Inflammatory macrophage treated with lipopolysaccharide for 4 hours (primary cell): ENCODE results near the gene PPT1.
A peak's percentile ranks its signal among the peaks of the same experiment; 100 is the strongest.
"Not testable (repeated sequence)": the region's sequence is repeated elsewhere in the genome, so short reads cannot be mapped to it uniquely, and the experiment has no call there.

ENCODE experiments used
- DNase-seq: peaks from one replicate; pipeline ENCODE4 v3.0.0-alpha.2; 2020

PPT1 gene

DNA sequence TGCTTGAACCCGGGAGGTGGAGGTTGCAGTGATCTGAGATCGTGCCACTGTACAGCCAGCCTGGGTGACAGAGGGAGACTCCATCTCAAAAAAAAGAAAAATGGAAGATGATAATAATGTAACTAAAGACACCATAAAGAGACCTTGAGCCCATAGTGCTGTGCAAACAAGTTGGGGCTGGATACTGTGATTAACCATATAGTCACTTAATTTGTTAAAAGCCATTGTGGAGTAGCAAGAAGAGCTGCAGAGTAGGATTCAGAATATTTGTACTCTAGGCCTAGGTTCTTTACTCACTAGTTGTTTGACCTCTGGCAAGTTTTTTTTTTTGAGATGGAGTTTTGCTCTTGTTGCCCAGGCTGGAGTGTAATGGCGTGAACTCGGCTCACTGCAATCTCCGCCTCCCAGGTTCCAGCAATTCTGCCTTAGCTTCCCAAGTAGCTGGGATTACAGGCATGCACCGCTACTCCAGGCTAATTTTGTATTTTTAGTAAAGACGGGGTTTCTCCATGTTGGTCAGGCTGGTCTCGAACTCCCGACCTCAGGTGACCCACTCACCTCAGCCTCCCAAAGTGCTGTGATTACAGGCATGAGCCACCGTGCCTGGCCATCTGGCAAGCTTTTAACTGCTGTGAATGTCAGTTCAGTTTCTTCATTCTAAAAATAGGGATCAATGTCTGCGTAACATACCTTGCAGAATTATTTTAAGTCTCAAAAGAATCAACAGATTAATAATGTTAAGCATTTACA is 43.7 kb downstream of the PPT1 start:
- no peak for DNase-seq

DNA sequence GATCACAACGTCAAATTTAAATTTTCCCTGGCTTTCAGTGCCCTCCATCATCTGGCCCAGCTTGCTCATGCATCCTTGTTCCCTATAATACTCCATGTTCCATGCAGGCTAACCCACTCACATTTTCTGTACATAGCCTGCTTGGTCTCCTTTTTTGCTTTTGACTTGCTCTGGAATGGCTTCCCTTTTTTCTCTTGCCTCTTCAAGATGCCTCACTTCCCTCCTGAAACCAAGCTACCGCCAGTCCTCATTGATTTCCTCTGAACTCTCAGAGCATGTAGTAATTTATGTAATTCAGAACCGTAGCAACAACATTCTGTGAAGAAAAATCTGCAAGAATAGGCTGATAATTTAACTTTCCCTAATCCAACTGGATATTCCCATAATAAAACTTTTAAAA is 46.2 kb downstream of the PPT1 start:
- peak; percentile 76 for DNase-seq

DNA sequence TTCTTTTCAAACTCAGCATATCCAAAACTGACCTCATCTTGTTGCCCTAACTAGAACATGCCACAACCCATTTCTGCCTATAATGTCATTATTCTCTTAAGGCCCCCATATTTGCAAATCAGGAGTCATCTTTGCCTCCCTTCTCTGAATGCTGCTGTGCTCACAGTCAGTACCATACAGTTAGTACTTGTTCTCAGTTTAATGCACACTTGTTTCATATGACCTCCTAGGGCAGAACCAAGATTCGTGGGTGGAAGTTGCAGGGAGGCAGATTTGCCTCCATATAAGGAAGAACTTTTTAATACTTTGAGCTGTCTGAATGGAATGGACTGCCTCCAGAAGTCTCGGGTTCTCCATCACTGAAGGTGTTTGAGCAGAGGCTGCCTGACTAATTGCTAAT is 47.3 kb downstream of the PPT1 start:
- peak; percentile 63 for DNase-seq

GRCh38 chr1:40047769-40048168 is 49.3 kb downstream of the PPT1 start:
- no peak for DNase-seq

- DNase-seq = no peak
Measured at GRCh38 chr1:40047276-40047675, 49.8 kb downstream of the PPT1 start.

DNA sequence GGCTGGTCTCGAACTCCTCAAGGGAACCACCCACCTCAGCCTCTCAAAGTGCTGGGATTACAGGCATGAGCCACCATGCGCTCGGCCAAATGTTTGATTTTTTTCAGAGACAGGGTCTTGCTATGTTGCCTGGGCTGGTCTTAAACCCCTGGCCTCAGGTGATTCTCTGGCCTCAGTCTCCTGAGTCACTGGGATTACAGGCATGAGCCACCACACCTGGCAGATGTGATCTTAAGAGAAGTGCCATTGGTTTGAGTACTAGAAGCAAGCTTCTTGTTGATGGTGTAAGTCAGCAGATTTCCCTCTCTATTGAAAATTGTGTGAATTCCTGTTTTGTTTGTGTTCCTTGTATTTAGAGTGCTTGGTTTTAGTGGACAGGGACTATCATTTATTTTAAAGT is 51.3 kb downstream of the PPT1 start:
- DNase-seq = no peak

- DNase-seq = no peak
Measured at GRCh38 chr1:40045182-40045581, 51.9 kb downstream of the PPT1 start.

DNA sequence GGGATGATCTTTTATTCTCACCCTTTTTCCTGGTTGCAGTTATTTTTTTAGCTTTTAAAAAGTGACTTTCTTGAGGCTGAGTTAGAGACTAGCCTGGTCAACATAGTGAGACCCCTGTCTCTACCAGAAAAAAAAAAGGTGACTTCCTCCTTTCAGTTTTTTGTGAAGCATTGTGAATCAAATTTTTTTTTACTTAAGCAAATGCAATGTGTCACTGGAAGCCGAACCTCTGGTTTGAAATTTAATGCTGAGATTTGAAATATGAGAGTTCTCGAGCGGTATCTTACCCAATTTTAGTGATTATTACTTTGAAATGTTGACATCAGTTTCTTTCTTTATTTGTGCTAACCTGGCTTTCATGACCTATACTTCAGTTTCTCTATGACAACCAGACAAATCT is 52.9 kb downstream of the PPT1 start:
- peak; percentile 32 for DNase-seq

- peak; percentile 35 for DNase-seq
Measured at GRCh38 chr1:40042341-40042740, 54.7 kb downstream of the PPT1 start.

GRCh38 chr1:40041466-40041838 is 55.6 kb downstream of the PPT1 start:
- DNase-seq = no peak

DNA sequence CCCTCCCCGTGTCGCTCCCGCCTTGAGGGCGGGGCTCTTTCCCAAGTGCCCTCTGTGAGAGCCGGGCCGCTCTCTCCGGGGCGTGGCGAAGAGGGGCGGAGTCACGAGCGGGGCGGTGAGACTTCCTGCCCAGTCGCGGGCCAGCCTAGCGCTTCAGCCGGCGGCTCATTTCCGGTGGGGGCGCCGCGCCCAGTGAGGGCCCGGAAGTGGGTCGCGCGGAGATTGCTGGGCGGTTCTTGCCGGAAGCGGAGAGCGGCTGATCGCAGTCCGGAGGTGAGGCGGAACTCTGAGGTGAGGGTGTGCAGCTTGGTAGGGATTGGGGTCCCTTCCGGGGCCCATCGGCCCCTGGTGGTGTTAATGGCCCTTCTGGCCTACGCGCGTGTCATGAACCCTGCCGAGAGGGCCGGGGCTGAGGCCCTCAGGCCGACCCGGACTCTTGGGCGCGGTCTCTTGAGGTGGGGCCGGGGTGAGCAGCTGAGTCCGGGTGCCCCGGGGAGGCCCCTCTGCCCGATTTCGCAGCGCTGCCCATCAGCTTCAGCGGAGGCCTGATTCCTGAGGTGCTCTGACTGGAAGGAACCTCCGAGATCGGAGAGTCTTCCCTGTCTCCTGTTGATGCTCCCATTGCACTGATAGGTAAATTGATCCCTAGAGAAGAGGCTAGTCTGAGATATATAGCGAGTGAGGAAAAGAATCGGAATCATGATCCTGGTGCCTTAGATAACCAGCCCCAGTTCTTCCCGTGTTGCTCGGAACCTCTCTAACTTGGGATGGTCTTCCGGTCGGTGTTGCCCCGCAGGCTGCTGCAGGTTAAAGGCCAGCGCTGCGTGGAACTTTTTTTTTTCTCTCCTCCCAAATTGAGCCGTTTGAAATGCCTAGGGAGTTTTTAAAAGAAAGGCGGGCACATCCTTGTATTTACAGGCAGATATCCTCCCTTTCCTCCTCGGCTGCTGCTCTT is 56.3 kb downstream of the PPT1 start, which contains the start of gene CAP1:
Gene CAP1, plus strand, starts transcription at position 219 of the 955 bp plus-strand sequence. CDS start 18,618 bp downstream, outside the sequence.
- peak; percentile 100 for DNase-seq

GRCh38 chr1:40039757-40040510 is 57.1 kb downstream of the PPT1 start:
- peak; percentile 91 for DNase-seq

DNA sequence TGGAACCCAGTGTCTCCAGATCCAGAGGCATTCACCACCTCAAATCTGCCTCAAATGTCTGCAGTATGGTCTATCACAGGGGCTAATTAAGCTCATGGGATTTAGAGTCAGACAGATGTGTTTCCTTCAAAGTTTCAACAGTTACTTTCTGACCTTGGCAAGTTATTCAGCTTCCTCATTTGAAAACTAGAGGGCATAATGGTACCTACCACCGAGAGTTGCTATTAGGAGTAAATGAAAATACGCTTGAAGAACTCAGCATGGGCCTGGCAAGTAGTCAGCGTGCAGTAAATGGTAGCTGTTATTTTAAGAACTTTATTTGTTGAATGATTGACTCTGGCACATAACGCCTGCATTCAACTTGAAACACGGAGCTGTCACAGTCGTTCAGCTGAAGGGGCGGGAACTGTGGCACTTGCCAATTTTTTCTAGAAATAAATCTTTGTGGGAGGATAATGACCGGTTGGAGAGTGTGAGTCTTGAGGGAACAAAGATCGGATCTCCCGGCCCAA is 57.8 kb downstream of the PPT1 start:
- peak; percentile 64 for DNase-seq

GRCh38 chr1:40038697-40039096 is 58.4 kb downstream of the PPT1 start:
- DNase-seq = peak; percentile 69

GRCh38 chr1:40037254-40037653 is 59.8 kb downstream of the PPT1 start:
- not testable (repeated sequence) for DNase-seq

- DNase-seq = no peak
Measured at GRCh38 chr1:40036574-40036973, 60.5 kb downstream of the PPT1 start.

DNA sequence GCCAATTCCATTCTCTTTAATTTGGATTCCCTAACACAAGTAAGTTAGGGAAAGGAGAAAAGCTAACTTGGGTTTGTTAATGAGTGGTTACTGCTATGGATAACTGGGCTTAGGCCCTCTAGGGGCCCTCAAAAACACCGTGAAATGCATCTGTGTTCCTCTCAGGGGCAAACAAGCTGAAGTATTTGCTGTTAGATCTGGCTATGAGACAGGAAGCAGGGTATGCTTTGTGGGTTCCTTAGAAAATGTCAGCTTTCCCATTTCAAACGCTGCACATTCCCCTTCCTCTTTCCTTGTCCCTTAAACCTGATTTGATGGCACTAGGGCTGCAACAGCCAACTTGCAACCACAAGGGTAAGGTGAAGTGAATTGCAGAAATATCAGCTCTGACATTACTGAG is 62.2 kb downstream of the PPT1 start:
- DNase-seq = no peak

DNA sequence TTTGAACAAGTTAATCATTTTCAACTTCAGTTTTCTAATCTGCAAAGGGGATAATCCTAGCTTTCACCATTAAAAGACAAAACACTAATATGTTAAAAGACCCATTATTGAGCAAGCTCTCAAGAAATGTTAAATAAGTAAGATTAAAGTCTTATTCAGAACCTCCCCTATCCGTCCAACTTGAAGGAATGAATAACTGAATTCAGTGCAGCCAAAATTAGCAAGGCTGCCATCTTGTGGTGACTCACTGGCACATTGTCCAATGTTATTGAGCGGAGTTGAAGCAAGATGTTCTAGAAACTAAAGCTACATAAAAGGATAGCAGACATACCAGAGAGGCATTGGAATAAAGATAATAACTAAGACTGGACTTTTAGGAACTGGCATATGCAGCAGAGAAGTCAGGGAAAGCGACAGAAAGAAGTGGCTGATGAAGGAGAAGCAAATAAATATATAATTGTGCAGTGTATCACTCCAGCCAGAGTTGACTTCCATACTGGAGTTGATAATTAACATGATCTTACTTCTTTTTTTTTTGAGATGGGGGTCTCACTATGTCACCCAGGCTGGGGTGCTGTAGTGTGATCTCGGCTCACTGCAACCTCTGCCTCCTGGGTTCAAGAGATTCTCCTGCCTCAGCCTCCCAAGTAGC is 64.7 kb downstream of the PPT1 start:
- peak; percentile 66 for DNase-seq

DNA sequence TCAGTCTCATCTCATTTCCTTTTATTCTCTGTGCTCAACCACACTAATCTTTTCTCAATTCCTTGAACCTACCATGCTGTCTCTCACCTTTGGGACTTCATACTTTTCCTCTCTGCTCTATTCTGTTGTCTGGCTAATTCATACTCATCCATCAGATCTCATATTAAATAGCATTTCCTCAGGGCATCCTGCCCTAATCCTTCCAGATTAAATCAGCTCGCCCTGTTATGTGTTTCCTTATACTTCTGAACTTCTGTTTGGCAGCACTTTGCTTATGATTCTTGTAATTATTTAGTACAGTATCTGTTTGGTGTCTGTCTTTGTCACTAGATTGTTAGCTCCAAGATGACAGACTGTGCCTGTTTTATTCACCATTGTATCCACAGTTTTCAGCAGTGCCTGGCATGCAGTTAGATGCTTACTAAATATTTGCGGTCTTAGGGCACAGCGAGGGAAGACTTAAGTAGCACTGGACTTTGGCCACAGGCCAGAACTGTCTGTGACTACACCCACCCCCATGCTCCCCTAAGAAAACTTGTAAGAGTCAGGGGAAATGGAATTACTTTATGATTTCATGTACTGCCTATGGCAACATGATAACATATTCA is 66.4 kb downstream of the PPT1 start:
- DNase-seq = no peak

DNA sequence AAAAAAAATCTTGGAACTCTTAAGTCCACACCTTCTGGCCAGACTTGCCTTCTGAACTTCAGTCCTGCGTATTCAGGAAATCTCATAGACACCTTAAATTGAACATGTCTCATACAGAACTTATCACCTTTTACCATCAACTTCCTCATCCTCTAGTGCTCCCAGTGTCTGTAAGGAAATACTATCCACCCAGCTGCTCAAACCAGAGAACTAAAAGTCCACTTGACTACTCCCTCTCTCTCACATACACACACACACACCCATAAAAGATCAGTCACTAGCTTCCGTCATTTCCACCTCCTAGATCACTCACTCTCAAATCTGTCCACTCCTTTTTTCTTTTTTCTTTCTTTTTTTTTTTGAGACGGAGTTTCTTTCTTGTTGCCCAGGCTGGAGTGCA is 67.4 kb downstream of the PPT1 start:
- no peak for DNase-seq

GRCh38 chr1:40027647-40028046 is 69.4 kb downstream of the PPT1 start:
- no peak for DNase-seq

GRCh38 chr1:40024671-40025070 is 72.4 kb downstream of the PPT1 start:
- DNase-seq = no peak
